HepG2 (cell line): ENCODE data around the gene MIS18BP1. TPM values are rescaled to one million over a fixed set of nuclear protein-coding genes. Genes with fewer than 3 reads are reported as not detected.

Experiments
- AGO2 ChIP-seq: fragments of 200-400 bp; formaldehyde crosslinking; optimal IDR thresholded peaks from 2 replicates; pipeline ENCODE3; 2017; ENCODE audit warnings: mild to moderate bottlenecking, low read depth, low read length, moderate library complexity
- ARHGAP35 ChIP-seq: sonication (generic); formaldehyde crosslinking; IDR thresholded peaks from 2 replicates; pipeline ENCODE4 v1.9.0; 2022; ENCODE audit warnings: mild to moderate bottlenecking, inconsistent platforms, moderate library complexity, missing genetic modification reagents, borderline replicate concordance
- ERF ChIP-seq: IDR thresholded peaks from 2 replicates; pipeline ENCODE4 v1.6.1; 2018; ENCODE audit warnings: missing biosample characterization, missing genetic modification reagents
- NFE2L2 ChIP-seq: fragments of 150-350 bp; IDR thresholded peaks from 2 replicates; pipeline ENCODE4 v1.6.1; 2014; ENCODE audit warnings: low read length
- NKX3-1 ChIP-seq: sonication (generic); formaldehyde crosslinking; IDR thresholded peaks from 2 replicates; pipeline ENCODE4 v1.5.0; 2020; ENCODE audit warnings: missing genetic modification reagents
- PBX2 ChIP-seq: IDR thresholded peaks from 2 replicates; pipeline ENCODE4 v1.6.1; 2016; ENCODE audit warnings: control low read depth
- SCMH1 ChIP-seq: sonication (generic); formaldehyde crosslinking; IDR thresholded peaks from 2 replicates; pipeline ENCODE4 v1.9.0; 2021; ENCODE audit warnings: missing genetic modification reagents, mild to moderate bottlenecking, borderline replicate concordance
- SPEN ChIP-seq: sonication (generic); formaldehyde crosslinking; IDR thresholded peaks from 2 replicates; pipeline ENCODE4 v1.5.1; 2020; ENCODE audit warnings: low read depth, mild to moderate bottlenecking, missing genetic modification reagents
- SRSF1 ChIP-seq: fragments of 200-400 bp; formaldehyde crosslinking; optimal IDR thresholded peaks from 2 replicates; pipeline ENCODE3; 2017; ENCODE audit warnings: mild to moderate bottlenecking, low read depth, low read length, moderate library complexity
- SSRP1 ChIP-seq: IDR thresholded peaks from 2 replicates; pipeline ENCODE4 v1.6.1; 2016; ENCODE audit warnings: control low read depth
- TCF12 ChIP-seq, 2 experiments: fragments of 450-650 bp in 1 of 2; sonication (generic) in 1 of 2; formaldehyde crosslinking in 1 of 2; IDR thresholded peaks; 2 replicates each; pipeline versions ENCODE4 v1.6.1 to v1.8.0; 2017 to 2022; ENCODE audit warnings: antibody characterized with exemption in 1 of 2, mild to moderate bottlenecking in 1 of 2, missing genetic modification reagents in 1 of 2, moderate library complexity in 1 of 2
- ZFP1 ChIP-seq: IDR thresholded peaks from 2 replicates; pipeline ENCODE4 v1.6.1; 2016
- ZMAT5 ChIP-seq: sonication (generic); formaldehyde crosslinking; IDR thresholded peaks from 2 replicates; pipeline ENCODE4 v1.5.0; 2020; ENCODE audit warnings: mild to moderate bottlenecking, low read depth, missing genetic modification reagents, borderline replicate concordance
- ZNF335 ChIP-seq: sonication (generic); formaldehyde crosslinking; IDR thresholded peaks from 2 replicates; pipeline ENCODE4 v1.4.0; 2020; ENCODE audit warnings: missing genetic modification reagents
- ZNF337 ChIP-seq: sonication (generic); formaldehyde crosslinking; IDR thresholded peaks from 2 replicates; pipeline ENCODE4 v1.5.1; 2020; ENCODE audit warnings: missing genetic modification reagents, low read depth, mild to moderate bottlenecking, borderline replicate concordance
- ZNF362 ChIP-seq: sonication (generic); formaldehyde crosslinking; IDR thresholded peaks from 2 replicates; pipeline ENCODE4 v1.4.0; 2020; ENCODE audit warnings: missing genetic modification reagents, mild to moderate bottlenecking, borderline replicate concordance
- ZNF441 ChIP-seq: sonication (generic); formaldehyde crosslinking; IDR thresholded peaks from 2 replicates; pipeline ENCODE4 v1.7.0; 2021; ENCODE audit warnings: missing genetic modification reagents, borderline replicate concordance
- ZNF501 ChIP-seq: sonication (generic); formaldehyde crosslinking; IDR thresholded peaks from 2 replicates; pipeline ENCODE4 v1.5.1; 2020; ENCODE audit warnings: mild to moderate bottlenecking, moderate library complexity, missing genetic modification reagents
- ZNF652 ChIP-seq: IDR thresholded peaks from 2 replicates; pipeline ENCODE4 v1.6.1; 2016; ENCODE audit warnings: low read depth, borderline replicate concordance
- ZXDC ChIP-seq: sonication (generic); formaldehyde crosslinking; IDR thresholded peaks from 2 replicates; pipeline ENCODE4 v1.5.0; 2020; ENCODE audit warnings: mild to moderate bottlenecking, missing genetic modification reagents
- ZZZ3 ChIP-seq: sonication (generic); formaldehyde crosslinking; IDR thresholded peaks from 2 replicates; pipeline ENCODE4 v1.4.0; 2020; ENCODE audit warnings: missing genetic modification reagents, mild to moderate bottlenecking, borderline replicate concordance
- polyA plus RNA-seq, 8 experiments: library from polyadenylated mRNA; depleted of rRNA in 3 of 8; stranded (reverse) in 7 of 8; unstranded in 1 of 8; fragments of >200 nt; fragmentation: Illumina TruSeq in 4 of 8; extraction: Trizol in 4 of 8; gene quantifications; 2 replicates each; pipeline versions ENCODE4 v1.2.1 to v1.2.3, GENCODE V29; 2011 to 2016; ENCODE audit warnings: low read depth in 4 of 8, missing spikeins in 1 of 8, mixed read lengths in 1 of 8; ENCODE audit not compliant: insufficient read depth in 1 of 8
- total RNA-seq, 5 experiments: library from RNA; depleted of rRNA; stranded (reverse); fragments of >200 nt; fragmentation: Illumina TruSeq; extraction: Trizol; gene quantifications; 2 replicates each; pipeline ENCODE4 v1.2.3, GENCODE V29; 2016; ENCODE audit warnings: low read depth in 1 of 5
- TF ChIP-seq, protein P1 (sequence below): sonication (generic); formaldehyde crosslinking; IDR thresholded peaks from 2 replicates; pipeline ENCODE4 v1.5.1; 2020; ENCODE audit warnings: missing genetic modification reagents, mild to moderate bottlenecking, borderline replicate concordance

The MIS18BP1 gene
- total and polyA plus RNA-seq, 2 of the 13 experiments (the other 11 are each of a cell fraction or from before 2014, with no cell fraction given): 9.5 to 36.4 TPM

DNA sequence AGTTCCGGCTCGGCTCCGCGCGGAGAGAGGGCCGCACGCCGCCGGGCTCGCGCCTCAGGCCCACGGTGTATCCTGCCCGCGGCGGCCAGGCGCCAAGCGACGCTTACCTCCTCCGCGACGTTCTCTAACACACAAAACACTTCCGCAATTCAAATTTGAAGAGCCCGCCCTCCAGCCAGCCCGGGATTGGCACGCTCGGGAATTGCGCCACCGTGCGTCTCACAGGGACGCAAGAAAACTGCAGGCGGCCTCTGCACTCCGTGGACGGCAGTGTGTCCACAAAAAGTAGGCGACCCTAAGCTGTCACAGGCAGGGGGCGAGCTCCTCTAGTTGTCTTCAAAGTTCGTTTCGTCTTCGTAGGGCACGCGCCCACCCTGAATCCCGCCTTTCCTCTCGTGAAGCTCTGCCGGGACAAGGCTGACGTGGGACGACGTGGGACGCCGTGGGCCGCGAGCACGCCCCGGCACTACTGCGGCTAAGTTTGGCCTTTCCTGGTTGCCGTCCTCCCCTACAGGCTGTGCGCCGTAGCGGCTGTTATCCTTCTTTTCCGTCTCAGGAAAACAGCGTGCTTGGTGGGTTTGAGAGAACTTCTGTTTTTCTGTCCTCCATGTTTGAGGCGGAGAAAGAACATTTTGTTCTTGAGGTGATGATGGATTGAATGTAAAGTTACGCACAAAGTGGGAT is at the start of gene MIS18BP1 (continued):
- TF ChIP-seq SPEN (peak; percentile 90), SRSF1 (no peak), ARHGAP35 (CRISPR knock-in tag) (peak; percentile 87), ZZZ3 (CRISPR knock-in tag) (peak; percentile 59; the same call in 1 of the 2 replicates), ZXDC (CRISPR knock-in tag) (peak; percentile 83), PBX2 (CRISPR knock-in tag) (no peak), NKX3-1 (peak; percentile 73), ZFP1 (CRISPR knock-in tag) (peak; percentile 38; the same call in 1 of the 2 replicates), ZNF441 (CRISPR knock-in tag) (peak; percentile 66; the same call in 1 of the 2 replicates), NFE2L2 (no peak), AGO2 (peak; percentile 51), ZNF652 (CRISPR knock-in tag) (no peak; the same call in 1 of the 2 replicates), ZNF335 (CRISPR knock-in tag) (peak; percentile 90), ZNF501 (CRISPR knock-in tag) (peak; percentile 91), ZNF362 (CRISPR knock-in tag) (peak; percentile 34; the same call in 1 of the 2 replicates), ERF (CRISPR knock-in tag) (no peak; the same call in none of the 2 replicates), SCMH1 (no peak), SSRP1 (CRISPR knock-in tag) (no peak), TCF12 (IDR thresholded peaks at IDR 0.05) (no peak), TCF12 (CRISPR knock-in tag; IDR thresholded peaks at IDR 0.05) (no peak), ZMAT5 (CRISPR knock-in tag) (no peak), ZNF337 (CRISPR knock-in tag) (peak; percentile 91; the same call in 1 of the 2 replicates)
- TF ChIP-seq, protein P1, sequence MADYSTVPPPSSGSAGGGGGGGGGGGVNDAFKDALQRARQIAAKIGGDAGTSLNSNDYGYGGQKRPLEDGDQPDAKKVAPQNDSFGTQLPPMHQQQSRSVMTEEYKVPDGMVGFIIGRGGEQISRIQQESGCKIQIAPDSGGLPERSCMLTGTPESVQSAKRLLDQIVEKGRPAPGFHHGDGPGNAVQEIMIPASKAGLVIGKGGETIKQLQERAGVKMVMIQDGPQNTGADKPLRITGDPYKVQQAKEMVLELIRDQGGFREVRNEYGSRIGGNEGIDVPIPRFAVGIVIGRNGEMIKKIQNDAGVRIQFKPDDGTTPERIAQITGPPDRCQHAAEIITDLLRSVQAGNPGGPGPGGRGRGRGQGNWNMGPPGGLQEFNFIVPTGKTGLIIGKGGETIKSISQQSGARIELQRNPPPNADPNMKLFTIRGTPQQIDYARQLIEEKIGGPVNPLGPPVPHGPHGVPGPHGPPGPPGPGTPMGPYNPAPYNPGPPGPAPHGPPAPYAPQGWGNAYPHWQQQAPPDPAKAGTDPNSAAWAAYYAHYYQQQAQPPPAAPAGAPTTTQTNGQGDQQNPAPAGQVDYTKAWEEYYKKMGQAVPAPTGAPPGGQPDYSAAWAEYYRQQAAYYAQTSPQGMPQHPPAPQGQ (CRISPR knock-in tag): no peak
